Peyer's patch (tissue), 4 donors: ENCODE data around the gene SCAI. TPM values are rescaled to one million over a fixed set of nuclear protein-coding genes. Genes with fewer than 3 reads are reported as not detected.

Experiments
- DNase-seq, 3 donors: peaks; one replicate each; pipeline ENCODE4 v3.0.0-alpha.2; 2017 to 2019
- H3K27ac ChIP-seq, 4 donors: fragments of 200-600 bp; sonication (generic); one replicate each; pipeline ENCODE4 v1.5.1; 2016 to 2019
- H3K27me3 ChIP-seq, 2 donors: fragments of 200-600 bp; sonication (generic); one replicate each; pipeline ENCODE4 v1.5.1; 2019
- H3K36me3 ChIP-seq, 3 donors: fragments of 200-600 bp; sonication (generic); one replicate each; pipeline ENCODE4 v1.5.1; 2016 to 2019
- H3K4me1 ChIP-seq, 4 donors: fragments of 200-600 bp; sonication (generic); one replicate each; pipeline ENCODE4 v1.5.1; 2016 to 2019
- H3K4me3 ChIP-seq, 4 donors: fragments of 200-600 bp; sonication (generic); 1 replicate in 3 of 4; 2 replicates in 1 of 4; pipeline ENCODE4 v1.5.1; 2016 to 2019; ENCODE audit warnings: mild to moderate bottlenecking in 1 of 4
- H3K9me3 ChIP-seq, 4 donors: fragments of 200-600 bp; sonication (generic); one replicate each; pipeline ENCODE4 v1.5.1; 2016 to 2019; ENCODE audit warnings: mild to moderate bottlenecking in 1 of 4
- POLR2A ChIP-seq, 2 donors: fragments of 450-650 bp; IDR thresholded peaks; one replicate each; pipeline ENCODE4 v1.5.1; 2017; ENCODE audit warnings: antibody characterized with exemption in 2 of 2, mild to moderate bottlenecking in 2 of 2, moderate library complexity in 2 of 2
- total RNA-seq, 4 donors: library from RNA; depleted of rRNA; stranded (reverse); fragments of >200 nt; gene quantifications; one replicate each; pipeline ENCODE4 v1.1.0, GENCODE V29; 2016
- TF ChIP-seq, protein P1 (sequence below), 6 experiments: fragments of 450-650 bp in 4 of 6; fragments of 200-600 bp in 2 of 6; sonication (generic) in 1 of 6; IDR thresholded peaks; one replicate each; pipeline ENCODE4 v1.5.1; 2017 to 2019; ENCODE audit warnings: antibody characterized with exemption in 6 of 6, mild to moderate bottlenecking in 3 of 6, moderate library complexity in 1 of 6

Gene SCAI
- 10 to 100 TPM in 2 of 4 donors, 1 to 10 TPM in 2; 8.7 to 32.2 (median 11.7) TPM for total RNA-seq

- H3K4me1 ChIP-seq: peaks cover 0 to 7% (median 0%) of the 10 kb centered on the region in 4 donors
- H3K4me3 ChIP-seq: peak within 1 kb of the TSS; percentile 83 to 98 (median 86)
- H3K27me3 ChIP-seq: no peaks in the 10 kb centered on the region
- peak within 1 kb of the TSS; percentile 67 to 83 (median 76) for H3K27ac ChIP-seq
- TF ChIP-seq POLR2A (IDR thresholded peaks at IDR 0.05): peak; percentile 27 to 49
- TF ChIP-seq, protein P1, sequence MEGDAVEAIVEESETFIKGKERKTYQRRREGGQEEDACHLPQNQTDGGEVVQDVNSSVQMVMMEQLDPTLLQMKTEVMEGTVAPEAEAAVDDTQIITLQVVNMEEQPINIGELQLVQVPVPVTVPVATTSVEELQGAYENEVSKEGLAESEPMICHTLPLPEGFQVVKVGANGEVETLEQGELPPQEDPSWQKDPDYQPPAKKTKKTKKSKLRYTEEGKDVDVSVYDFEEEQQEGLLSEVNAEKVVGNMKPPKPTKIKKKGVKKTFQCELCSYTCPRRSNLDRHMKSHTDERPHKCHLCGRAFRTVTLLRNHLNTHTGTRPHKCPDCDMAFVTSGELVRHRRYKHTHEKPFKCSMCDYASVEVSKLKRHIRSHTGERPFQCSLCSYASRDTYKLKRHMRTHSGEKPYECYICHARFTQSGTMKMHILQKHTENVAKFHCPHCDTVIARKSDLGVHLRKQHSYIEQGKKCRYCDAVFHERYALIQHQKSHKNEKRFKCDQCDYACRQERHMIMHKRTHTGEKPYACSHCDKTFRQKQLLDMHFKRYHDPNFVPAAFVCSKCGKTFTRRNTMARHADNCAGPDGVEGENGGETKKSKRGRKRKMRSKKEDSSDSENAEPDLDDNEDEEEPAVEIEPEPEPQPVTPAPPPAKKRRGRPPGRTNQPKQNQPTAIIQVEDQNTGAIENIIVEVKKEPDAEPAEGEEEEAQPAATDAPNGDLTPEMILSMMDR (IDR thresholded peaks at IDR 0.05): peak; percentile 97 to 100 (median 99)
- peak; percentile 98 to 100 (median 99) for DNase-seq
- H3K9me3 ChIP-seq: no peaks in the 10 kb centered on the region
- no peaks in the 10 kb centered on the region for H3K36me3 ChIP-seq
Observed at GRCh38 chr9:125143377-125144090, at the start of gene SCAI. Gene SCAI (minus strand): TSS chr9:125143528. CDS start chr9:125143437, 91 bp downstream.

DNA sequence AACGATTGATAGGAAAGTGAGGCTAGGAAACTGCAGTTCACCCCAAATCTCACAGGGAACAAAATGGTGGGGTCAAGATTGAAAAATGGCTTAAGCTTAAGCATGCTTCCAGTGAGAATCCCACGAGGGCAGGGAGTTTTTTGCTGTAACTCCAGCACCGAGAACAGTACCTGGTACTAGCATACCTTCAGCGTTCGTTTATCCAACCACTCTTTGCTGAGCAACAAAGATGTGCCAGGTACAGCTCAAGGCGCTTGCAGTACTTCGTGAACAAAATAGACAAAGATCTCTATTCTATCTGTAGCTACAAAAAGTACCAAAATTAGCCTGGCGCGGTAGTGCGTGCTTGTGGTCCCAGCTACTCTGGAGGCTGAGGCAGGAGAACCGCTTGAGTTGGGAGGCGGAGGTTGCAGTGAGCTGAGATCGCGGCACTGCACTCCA, 47.1 kb upstream of the SCAI start:
- H3K4me1 ChIP-seq: peaks cover 0 to 33% (median 8%) of the 10 kb centered on the region in 4 donors
- peak overlapping the region; percentile 90 to 95 (median 92) for H3K27ac ChIP-seq
- TF ChIP-seq, protein P1 (IDR thresholded peaks at IDR 0.05): no peak
- no peak for TF ChIP-seq POLR2A (IDR thresholded peaks at IDR 0.05)
- peak overlapping the region; percentile 64 to 98 (median 86) for H3K4me3 ChIP-seq
- no peaks in the 10 kb centered on the region for H3K36me3 ChIP-seq
- no peaks in the 10 kb centered on the region for H3K27me3 ChIP-seq
- H3K9me3 ChIP-seq: no peaks in the 10 kb centered on the region
- DNase-seq: no peak

DNA sequence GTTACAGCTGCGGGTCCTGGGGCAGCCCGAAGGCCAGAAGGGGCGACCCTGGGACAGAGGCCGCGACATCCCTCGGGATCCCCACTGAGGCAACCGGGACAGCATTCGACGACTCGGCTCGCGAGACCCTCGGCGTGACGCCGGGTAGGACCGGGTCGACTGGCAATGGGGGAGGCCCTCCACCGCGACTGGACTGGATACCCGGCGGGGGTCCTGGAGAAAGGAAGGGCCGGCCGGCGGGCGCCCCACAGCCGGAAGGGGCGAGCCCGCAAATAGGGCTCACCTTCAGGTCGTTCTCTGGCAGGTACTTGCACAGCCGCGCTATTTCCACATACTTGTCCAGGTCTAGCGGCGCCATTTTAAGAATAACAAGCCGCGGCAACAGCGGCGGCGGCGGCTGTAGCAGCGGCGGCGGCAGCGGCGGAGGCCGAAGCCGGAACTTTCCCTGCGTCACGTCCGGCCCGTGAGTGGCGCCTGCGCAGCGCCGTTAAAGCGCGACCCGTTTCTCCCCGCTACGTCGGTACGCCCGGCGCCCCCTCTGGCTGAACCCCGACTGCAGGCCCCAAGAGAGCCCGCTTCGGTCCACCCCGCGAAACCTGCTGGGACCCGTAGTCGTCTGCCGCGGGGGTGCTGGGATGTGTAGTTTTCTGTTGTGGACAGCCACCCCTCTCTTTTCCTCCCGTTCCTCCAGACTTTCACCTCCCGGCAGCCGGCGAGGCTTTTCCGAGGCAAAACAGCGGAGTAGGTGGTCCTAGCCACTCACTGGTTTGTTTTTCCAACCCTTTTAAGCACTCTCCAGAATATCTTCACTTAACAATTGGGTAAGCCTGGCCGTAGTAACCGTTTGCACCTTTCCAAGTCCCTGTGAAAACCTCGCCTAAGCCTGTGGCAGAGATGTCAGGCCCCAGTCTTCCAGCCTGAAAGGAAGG, 46.3 kb upstream of the SCAI start, which contains the start of gene PPP6C:
PPP6C (minus strand) TSS at position 443 of the 929 bp plus-strand sequence; CDS start at position 358, 85 bp downstream.
- H3K4me1 ChIP-seq: peaks cover 0 to 33% (median 8%) of the 10 kb centered on the region in 4 donors
- H3K4me3 ChIP-seq: peak within 1 kb of the TSS; percentile 64 to 98 (median 86)
- H3K27ac ChIP-seq: peak within 1 kb of the TSS; percentile 90 to 95 (median 92)
- peak; percentile 95 to 99 (median 98) for DNase-seq
- peak; percentile 72 to 76 for TF ChIP-seq POLR2A (IDR thresholded peaks at IDR 0.05)
- TF ChIP-seq, protein P1 (IDR thresholded peaks at IDR 0.05): peak; percentile 70 to 79 (median 76)
- no peaks in the 10 kb centered on the region for H3K36me3 ChIP-seq
- H3K27me3 ChIP-seq: no peaks in the 10 kb centered on the region
- H3K9me3 ChIP-seq: no peaks in the 10 kb centered on the region

GRCh38 chr9:125189011-125189360, 45.7 kb upstream of the SCAI start:
- H3K9me3 ChIP-seq: no peaks in the 10 kb centered on the region
- H3K4me1 ChIP-seq: peaks cover 0 to 37% (median 8%) of the 10 kb centered on the region in 4 donors
- no peak for TF ChIP-seq POLR2A (IDR thresholded peaks at IDR 0.05)
- TF ChIP-seq, protein P1 (IDR thresholded peaks at IDR 0.05): no peak
- peak overlapping the region; percentile 90 to 95 (median 92) for H3K27ac ChIP-seq
- H3K27me3 ChIP-seq: no peaks in the 10 kb centered on the region
- DNase-seq: peak; percentile 50 to 62 (median 58)
- no peaks in the 10 kb centered on the region for H3K36me3 ChIP-seq
- H3K4me3 ChIP-seq: peak overlapping the region; percentile 64 to 98 (median 86)

- Histone ChIP-seq H3K27me3 (no peaks in the 10 kb centered on the region), H3K4me3 (no peak overlapping the region), H3K27ac (no peak overlapping the region), H3K4me1 (peaks cover 0 to 33% (median 2%) of the 10 kb centered on the region in 4 donors), H3K36me3 (no peaks in the 10 kb centered on the region), H3K9me3 (no peaks in the 10 kb centered on the region)
- TF ChIP-seq, protein P1 (IDR thresholded peaks at IDR 0.05): no peak
- no peak for TF ChIP-seq POLR2A (IDR thresholded peaks at IDR 0.05)
- DNase-seq: no peak
Observed at GRCh38 chr9:125183561-125183960, 40.2 kb upstream of the SCAI start.
